ENCODE results near the gene UBE2U.
"Not testable (repeated sequence)": the region's sequence is repeated elsewhere in the genome, so short reads cannot be mapped to it uniquely, and the experiment has no call there.

The UBE2U gene

GRCh38 chr1:64242895-64243756 lies 39.7 kb downstream of the UBE2U start:
- Histone ChIP-seq H3K4me3 (ENCODE audit: low read depth, low read length) (no peak overlapping the region), H3K9ac (ENCODE audit: low read depth, low read length) (no peak overlapping the region), H3K4me1 (ENCODE audit: control insufficient read depth, insufficient read depth, low read length) (peaks cover 27% of the 10 kb centered on the region)

GRCh38 chr1:64243757-64244080 lies 40.3 kb downstream of the UBE2U start:
- no peaks in the 10 kb centered on the region for H3K9me3 ChIP-seq (ENCODE audit: control insufficient read depth, insufficient read depth, low read length)
- H3K4me1 ChIP-seq (ENCODE audit: control insufficient read depth, insufficient read depth, low read length), result peaks cover 27% of the 10 kb centered on the region
- no peaks in the 10 kb centered on the region for H3K36me3 ChIP-seq (ENCODE audit: control insufficient read depth, insufficient read depth, low read length)
- no peaks in the 10 kb centered on the region for H3K27me3 ChIP-seq (ENCODE audit: control insufficient read depth, insufficient read depth, low read length)
- no peak overlapping the region for H3K9ac ChIP-seq (ENCODE audit: low read depth, low read length)
- H3K4me3 ChIP-seq (ENCODE audit: low read depth, low read length), result no peak overlapping the region

More at GRCh38 chr1:64242895-64243756, 39.7 kb downstream of the UBE2U start:
- Histone ChIP-seq H3K36me3 (ENCODE audit: control insufficient read depth, insufficient read depth, low read length) (no peaks in the 10 kb centered on the region), H3K9me3 (ENCODE audit: control insufficient read depth, insufficient read depth, low read length) (no peaks in the 10 kb centered on the region), H3K27me3 (ENCODE audit: control insufficient read depth, insufficient read depth, low read length) (no peaks in the 10 kb centered on the region)

GRCh38 chr1:64245495-64245894 lies 42.1 kb downstream of the UBE2U start:
- peak overlapping the region; percentile 30 for H3K4me3 ChIP-seq (ENCODE audit: low read depth, low read length)
- no peak overlapping the region for H3K9ac ChIP-seq (ENCODE audit: low read depth, low read length)
- no peaks in the 10 kb centered on the region for H3K36me3 ChIP-seq (ENCODE audit: control insufficient read depth, insufficient read depth, low read length)
- H3K9me3 ChIP-seq (ENCODE audit: control insufficient read depth, insufficient read depth, low read length), result no peaks in the 10 kb centered on the region
- H3K27me3 ChIP-seq (ENCODE audit: control insufficient read depth, insufficient read depth, low read length), result no peaks in the 10 kb centered on the region
- peaks cover 27% of the 10 kb centered on the region for H3K4me1 ChIP-seq (ENCODE audit: control insufficient read depth, insufficient read depth, low read length)

GRCh38 chr1:64246294-64246917 lies 43.0 kb downstream of the UBE2U start:
- Histone ChIP-seq H3K36me3 (ENCODE audit: control insufficient read depth, insufficient read depth, low read length) (no peaks in the 10 kb centered on the region), H3K4me1 (ENCODE audit: control insufficient read depth, insufficient read depth, low read length) (peaks cover 27% of the 10 kb centered on the region), H3K4me3 (ENCODE audit: low read depth, low read length) (no peak overlapping the region), H3K27me3 (ENCODE audit: control insufficient read depth, insufficient read depth, low read length) (no peaks in the 10 kb centered on the region), H3K9ac (ENCODE audit: low read depth, low read length) (no peak overlapping the region), H3K9me3 (ENCODE audit: control insufficient read depth, insufficient read depth, low read length) (no peaks in the 10 kb centered on the region)

- Histone ChIP-seq H3K9ac (ENCODE audit: low read depth, low read length) (no peak overlapping the region), H3K4me1 (ENCODE audit: control insufficient read depth, insufficient read depth, low read length) (peaks cover 27% of the 10 kb centered on the region), H3K9me3 (ENCODE audit: control insufficient read depth, insufficient read depth, low read length) (no peaks in the 10 kb centered on the region), H3K27me3 (ENCODE audit: control insufficient read depth, insufficient read depth, low read length) (no peaks in the 10 kb centered on the region), H3K36me3 (ENCODE audit: control insufficient read depth, insufficient read depth, low read length) (no peaks in the 10 kb centered on the region), H3K4me3 (ENCODE audit: low read depth, low read length) (no peak overlapping the region)
Measured at GRCh38 chr1:64248065-64248464, 44.6 kb downstream of the UBE2U start.

GRCh38 chr1:64250472-64250871 lies 47.0 kb downstream of the UBE2U start:
- not testable (repeated sequence) for H3K27me3 ChIP-seq (ENCODE audit: control insufficient read depth, insufficient read depth, low read length); H3K4me3 ChIP-seq (ENCODE audit: low read depth, low read length); H3K4me1 ChIP-seq (ENCODE audit: control insufficient read depth, insufficient read depth, low read length); H3K9me3 ChIP-seq (ENCODE audit: control insufficient read depth, insufficient read depth, low read length); H3K9ac ChIP-seq (ENCODE audit: low read depth, low read length); H3K36me3 ChIP-seq (ENCODE audit: control insufficient read depth, insufficient read depth, low read length)

GRCh38 chr1:64251971-64252370 lies 48.5 kb downstream of the UBE2U start:
- no peaks in the 10 kb centered on the region for H3K27me3 ChIP-seq (ENCODE audit: control insufficient read depth, insufficient read depth, low read length)
- H3K4me1 ChIP-seq (ENCODE audit: control insufficient read depth, insufficient read depth, low read length), result no peaks in the 10 kb centered on the region

GRCh38 chr1:64257233-64257632 lies 53.8 kb downstream of the UBE2U start:
- not testable (repeated sequence) for H3K4me3 ChIP-seq (ENCODE audit: low read depth, low read length); H3K36me3 ChIP-seq (ENCODE audit: control insufficient read depth, insufficient read depth, low read length); H3K27me3 ChIP-seq (ENCODE audit: control insufficient read depth, insufficient read depth, low read length); H3K9me3 ChIP-seq (ENCODE audit: control insufficient read depth, insufficient read depth, low read length); H3K4me1 ChIP-seq (ENCODE audit: control insufficient read depth, insufficient read depth, low read length); H3K9ac ChIP-seq (ENCODE audit: low read depth, low read length)

More at GRCh38 chr1:64251971-64252370, 48.5 kb downstream of the UBE2U start:
- H3K36me3 ChIP-seq (ENCODE audit: control insufficient read depth, insufficient read depth, low read length), result no peaks in the 10 kb centered on the region
- H3K9me3 ChIP-seq (ENCODE audit: control insufficient read depth, insufficient read depth, low read length), result no peaks in the 10 kb centered on the region
- H3K4me3 ChIP-seq (ENCODE audit: low read depth, low read length), result no peak overlapping the region
- no peak overlapping the region for H3K9ac ChIP-seq (ENCODE audit: low read depth, low read length)

GRCh38 chr1:64258444-64258843 lies 55.0 kb downstream of the UBE2U start:
- H3K9me3 ChIP-seq (ENCODE audit: control insufficient read depth, insufficient read depth, low read length); H3K36me3 ChIP-seq (ENCODE audit: control insufficient read depth, insufficient read depth, low read length); H3K27me3 ChIP-seq (ENCODE audit: control insufficient read depth, insufficient read depth, low read length); H3K4me3 ChIP-seq (ENCODE audit: low read depth, low read length); H3K4me1 ChIP-seq (ENCODE audit: control insufficient read depth, insufficient read depth, low read length); H3K9ac ChIP-seq (ENCODE audit: low read depth, low read length): not testable (repeated sequence)

GRCh38 chr1:64263335-64263734 lies 59.9 kb downstream of the UBE2U start:
- Histone ChIP-seq H3K36me3 (ENCODE audit: control insufficient read depth, insufficient read depth, low read length) (no peaks in the 10 kb centered on the region), H3K9ac (ENCODE audit: low read depth, low read length) (no peak overlapping the region), H3K4me3 (ENCODE audit: low read depth, low read length) (no peak overlapping the region), H3K27me3 (ENCODE audit: control insufficient read depth, insufficient read depth, low read length) (no peaks in the 10 kb centered on the region), H3K9me3 (ENCODE audit: control insufficient read depth, insufficient read depth, low read length) (no peaks in the 10 kb centered on the region), H3K4me1 (ENCODE audit: control insufficient read depth, insufficient read depth, low read length) (no peaks in the 10 kb centered on the region)

- Histone ChIP-seq H3K9me3 (ENCODE audit: control insufficient read depth, insufficient read depth, low read length) (no peaks in the 10 kb centered on the region), H3K4me3 (ENCODE audit: low read depth, low read length) (no peak overlapping the region), H3K27me3 (ENCODE audit: control insufficient read depth, insufficient read depth, low read length) (no peaks in the 10 kb centered on the region), H3K9ac (ENCODE audit: low read depth, low read length) (no peak overlapping the region), H3K36me3 (ENCODE audit: control insufficient read depth, insufficient read depth, low read length) (no peaks in the 10 kb centered on the region), H3K4me1 (ENCODE audit: control insufficient read depth, insufficient read depth, low read length) (no peaks in the 10 kb centered on the region)
Measured at GRCh38 chr1:64263856-64264255, 60.4 kb downstream of the UBE2U start.

- H3K27me3 ChIP-seq (ENCODE audit: control insufficient read depth, insufficient read depth, low read length), result no peaks in the 10 kb centered on the region
- H3K4me3 ChIP-seq (ENCODE audit: low read depth, low read length), result no peak overlapping the region
- H3K36me3 ChIP-seq (ENCODE audit: control insufficient read depth, insufficient read depth, low read length), result no peaks in the 10 kb centered on the region
- H3K9ac ChIP-seq (ENCODE audit: low read depth, low read length), result no peak overlapping the region
- H3K4me1 ChIP-seq (ENCODE audit: control insufficient read depth, insufficient read depth, low read length), result no peaks in the 10 kb centered on the region
- no peaks in the 10 kb centered on the region for H3K9me3 ChIP-seq (ENCODE audit: control insufficient read depth, insufficient read depth, low read length)
Measured at GRCh38 chr1:64265141-64265540, 61.7 kb downstream of the UBE2U start.
